SKM-1 treated with dmso at 0.1 percent for 144 hours (cell line): ENCODE results near the gene COPS9.

Source experiments
- DNase-seq: peaks from one replicate; lab custom pipeline; 2025; ENCODE audit not compliant: unreplicated experiment; lab: John Stamatoyannopoulos, UW

Gene COPS9

GRCh38 chr2:240166761-240167587 lies 30.9 kb upstream of the COPS9 start:
- no peak for DNase-seq

- no peak for DNase-seq
These were observed 30.1 kb upstream of the COPS9 start for GRCh38 chr2:240166191-240166590.

- no peak for DNase-seq
These were observed 29.6 kb upstream of the COPS9 start for GRCh38 chr2:240165661-240166060.

- DNase-seq: no peak
These were observed 28.9 kb upstream of the COPS9 start for GRCh38 chr2:240165034-240165433.

DNA sequence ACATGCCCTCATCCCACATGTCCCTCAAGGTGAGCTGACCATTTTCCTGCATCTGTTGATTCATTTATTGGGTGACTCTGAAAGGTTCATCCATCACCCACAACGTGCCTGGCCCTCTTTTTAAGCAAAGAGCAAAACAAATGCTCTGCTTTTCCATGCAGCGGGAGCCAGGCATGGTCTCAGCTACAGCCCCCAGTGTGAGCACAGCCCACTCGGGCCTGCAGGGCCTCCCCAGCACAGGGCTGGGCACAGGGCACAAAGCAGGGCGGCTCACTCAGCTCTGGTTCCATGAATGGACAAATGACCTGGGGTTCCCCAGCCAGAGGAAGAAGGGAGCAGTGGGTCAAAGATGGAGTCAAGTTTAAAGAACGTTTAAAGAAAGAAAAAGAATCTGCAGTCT lies 28.5 kb upstream of the COPS9 start:
- no peak for DNase-seq

- no peak for DNase-seq
These were observed 27.9 kb upstream of the COPS9 start for GRCh38 chr2:240163844-240164574.

- DNase-seq: no peak
These were observed 27.0 kb upstream of the COPS9 start for GRCh38 chr2:240162939-240163714.

- DNase-seq: no peak
These were observed 26.4 kb upstream of the COPS9 start for GRCh38 chr2:240162531-240162930.

DNA sequence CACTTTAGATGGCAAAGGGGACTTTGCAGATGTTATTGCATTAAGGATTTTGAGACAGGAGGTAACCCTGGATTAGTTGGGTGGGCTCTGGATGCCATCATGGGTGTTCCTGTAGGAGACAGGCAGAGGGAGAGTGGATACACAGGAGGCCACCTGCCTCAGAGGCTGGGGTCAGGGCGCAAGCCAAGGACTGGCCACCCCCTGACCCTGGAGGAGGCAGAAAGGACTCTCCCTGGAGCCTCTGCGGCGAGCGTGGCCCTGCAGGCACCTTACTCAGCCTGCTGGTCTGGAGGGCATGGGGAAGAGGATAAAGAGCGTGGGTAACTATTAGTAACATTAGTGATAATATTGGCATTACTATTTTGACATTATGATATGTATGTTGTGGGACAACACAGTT lies 25.9 kb upstream of the COPS9 start:
- DNase-seq: no peak

DNA sequence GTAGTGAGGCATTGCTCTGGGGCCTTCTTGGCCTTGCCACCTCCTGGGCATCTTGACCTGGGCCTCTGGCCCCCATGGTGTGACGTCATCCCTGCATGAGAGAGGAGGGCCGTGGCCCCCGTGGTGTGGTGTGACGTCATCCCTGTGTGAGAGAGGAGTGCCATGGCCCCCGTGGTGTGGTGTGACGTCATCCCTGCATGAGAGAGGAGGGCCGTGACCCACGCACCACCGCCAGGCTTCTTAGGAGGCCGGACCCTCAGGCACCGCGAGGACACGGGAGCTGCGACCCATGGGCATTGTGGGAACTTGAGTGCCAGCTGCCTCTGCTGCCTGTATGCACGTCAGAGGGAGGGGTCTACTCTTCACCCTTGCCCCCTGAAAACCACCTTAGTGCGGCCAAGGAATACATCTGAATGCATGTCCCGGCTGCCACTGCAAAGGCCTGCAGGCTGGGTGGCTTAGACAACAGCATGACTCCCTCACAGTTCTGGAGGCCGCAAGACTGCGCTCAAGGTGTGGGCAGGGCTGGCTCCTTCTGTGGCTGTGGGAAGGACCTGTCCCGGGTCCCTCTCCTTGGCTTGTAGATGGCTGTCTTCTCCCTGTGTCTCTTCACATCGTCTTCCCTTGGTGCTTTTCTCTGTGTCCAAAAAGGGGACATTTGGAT lies 25.1 kb upstream of the COPS9 start:
- DNase-seq: no peak

DNA sequence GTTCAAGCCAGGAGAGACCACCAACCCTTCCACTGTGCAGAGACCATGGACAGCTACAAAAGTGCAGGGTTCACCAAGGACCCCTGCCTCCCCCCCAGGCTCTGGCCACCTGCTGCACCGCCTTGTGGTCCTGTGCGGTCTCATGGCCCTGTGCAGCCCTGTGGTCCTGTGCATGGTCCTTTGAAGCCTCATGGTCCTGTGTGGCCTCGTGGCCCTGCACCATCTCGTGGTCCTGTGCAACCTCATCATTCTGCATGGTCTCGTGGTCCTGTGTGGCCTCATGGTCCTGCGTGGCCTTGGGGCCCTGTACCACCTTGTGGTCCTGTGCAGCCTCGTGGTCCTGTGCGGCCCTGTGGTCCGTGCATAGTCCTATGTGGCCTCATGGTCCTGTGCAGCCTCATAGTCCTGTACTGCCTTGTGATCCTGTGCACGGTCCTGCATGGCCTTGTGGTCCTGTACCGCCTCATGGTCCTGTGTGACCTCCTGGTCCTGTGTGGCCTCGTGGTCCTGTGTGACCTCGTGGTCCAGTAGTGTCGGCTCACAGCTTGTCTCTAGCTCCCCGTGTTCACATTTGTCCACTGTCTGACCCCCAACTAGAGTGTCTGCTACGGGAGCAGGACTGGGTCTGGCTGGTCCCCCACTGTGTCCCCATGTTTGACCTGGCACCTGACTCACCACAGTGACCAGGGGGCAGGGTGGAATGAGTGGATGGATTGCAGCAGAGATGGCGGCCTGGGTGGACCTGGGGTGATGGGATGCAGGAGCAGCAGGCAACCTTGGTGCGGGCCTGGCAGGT lies 24.4 kb upstream of the COPS9 start:
- DNase-seq: no peak

DNA sequence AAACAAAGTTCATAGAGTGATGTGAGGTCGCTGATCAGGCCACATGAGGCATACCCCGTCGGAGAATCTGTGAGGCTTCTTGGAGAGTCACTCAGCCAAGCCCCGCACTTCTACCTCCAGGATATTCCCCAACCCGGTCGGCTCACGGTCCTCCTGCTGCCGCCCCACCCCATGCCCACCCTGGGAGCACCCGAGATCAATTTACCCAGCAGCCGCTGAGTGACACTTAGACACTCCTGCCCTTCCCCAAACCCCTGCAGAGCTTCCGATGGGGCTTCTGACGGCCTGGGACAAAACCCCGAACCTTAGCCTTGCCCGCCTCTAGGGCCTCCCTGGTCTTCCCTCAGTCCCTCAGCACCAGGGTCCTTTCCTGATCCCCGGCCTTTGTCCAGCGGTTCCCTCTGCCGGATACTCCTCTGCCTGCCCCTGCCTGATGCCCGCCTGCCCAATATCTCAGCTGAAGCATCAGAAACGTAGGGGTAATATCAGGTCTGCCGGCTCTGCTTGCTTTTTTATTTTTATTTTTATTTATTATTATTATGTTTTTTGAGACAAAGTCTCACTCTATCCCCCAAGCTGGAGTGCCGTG lies 23.2 kb upstream of the COPS9 start:
- DNase-seq: no peak

GRCh38 chr2:240157147-240157470 lies 21.0 kb upstream of the COPS9 start:
- DNase-seq: no peak

DNA sequence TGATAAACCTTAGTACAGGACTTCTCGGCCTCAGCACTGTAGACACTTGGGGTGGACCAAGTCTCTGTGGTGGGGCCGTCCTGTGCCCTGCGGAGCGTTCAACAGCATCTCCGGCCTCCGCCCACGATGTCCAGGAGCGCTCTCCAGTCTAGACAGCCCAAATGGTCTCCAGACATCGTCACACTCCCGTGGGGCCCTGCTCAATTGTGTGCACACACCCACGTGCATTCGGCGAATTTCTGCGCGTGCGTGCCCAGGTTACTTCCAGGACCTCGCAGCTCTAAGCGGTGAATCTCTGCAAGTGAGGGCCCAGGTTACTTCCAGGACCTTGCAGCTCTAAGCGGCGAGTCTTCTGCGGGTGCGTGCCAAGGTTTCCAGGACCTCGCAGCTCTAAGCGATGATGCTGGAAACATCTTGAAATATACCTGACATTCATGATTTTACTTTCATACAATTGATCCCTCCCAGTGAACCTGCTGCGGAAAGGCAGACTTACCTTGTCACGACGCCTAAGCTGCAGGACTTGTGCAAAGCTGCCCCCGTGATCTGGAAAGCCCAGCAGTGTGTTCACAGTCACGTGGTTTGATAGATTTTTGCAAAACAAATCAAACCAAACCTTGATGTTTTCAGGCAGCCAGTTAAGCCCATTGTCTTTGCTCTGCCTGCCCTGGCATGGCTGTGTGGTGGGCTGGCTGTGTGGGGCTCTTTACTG lies 20.5 kb upstream of the COPS9 start:
- DNase-seq: no peak

DNA sequence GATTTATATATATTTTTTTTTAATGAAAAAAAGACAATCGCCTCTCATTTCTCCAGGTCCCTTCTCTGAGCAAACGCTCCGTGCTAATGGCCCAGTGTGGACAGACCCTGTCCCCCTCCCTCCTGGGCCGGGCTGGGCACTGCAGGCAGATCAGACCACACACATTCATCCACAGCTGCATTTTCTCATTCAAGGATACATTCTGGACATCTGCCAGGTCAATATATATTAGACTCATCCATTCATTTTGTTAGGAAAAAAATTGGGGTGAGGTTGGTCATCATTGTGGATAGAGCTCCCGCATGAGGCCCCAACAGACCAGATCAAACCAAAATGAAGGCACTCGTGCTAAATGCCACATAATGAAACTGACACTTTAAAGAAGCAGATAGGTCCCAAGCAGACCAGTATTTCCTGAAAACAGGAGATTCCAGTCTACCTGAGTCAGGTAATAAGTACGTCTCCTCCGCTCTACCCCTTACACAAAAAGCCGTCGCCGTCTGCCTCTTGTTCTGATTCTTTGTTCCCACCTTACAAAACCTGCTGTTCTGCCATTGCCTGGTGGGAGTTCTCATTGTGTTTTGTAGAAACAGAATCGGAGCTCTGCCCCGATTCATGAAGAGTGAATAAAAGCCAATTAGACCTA lies 19.8 kb upstream of the COPS9 start:
- no peak for DNase-seq

DNA sequence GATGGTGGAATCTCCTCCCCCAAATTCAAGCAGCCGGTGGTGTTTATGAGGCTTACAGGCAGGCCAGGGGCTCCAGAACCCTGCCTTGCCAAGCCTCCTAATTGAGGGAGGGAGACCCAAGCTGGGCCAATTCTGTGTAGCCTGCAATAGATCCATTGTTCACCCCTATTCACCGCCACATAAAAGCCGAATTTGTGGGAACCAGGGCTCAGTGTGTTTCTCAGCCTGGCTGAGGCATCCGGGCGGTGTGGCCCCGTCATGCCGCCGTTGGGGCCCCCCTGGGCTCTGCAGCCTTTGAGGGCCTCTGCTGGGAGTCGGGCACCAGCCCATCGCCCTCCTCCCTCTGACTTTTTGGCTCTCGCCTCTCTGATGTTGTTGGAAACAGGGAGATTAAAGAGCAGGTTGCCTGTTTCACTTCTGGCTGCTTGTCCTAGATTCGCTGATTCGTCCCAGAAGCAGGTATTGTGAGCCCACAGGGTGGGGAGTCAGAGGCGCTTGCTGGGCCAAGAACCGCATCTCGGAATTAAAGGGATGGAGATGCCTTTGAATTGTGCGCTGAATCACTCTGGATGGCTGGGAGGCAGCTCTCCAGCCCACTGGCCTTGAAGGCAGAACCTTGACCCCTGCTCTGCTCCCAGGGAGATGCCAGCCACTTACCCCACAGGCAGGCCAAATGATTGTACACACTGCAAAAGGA lies 19.1 kb upstream of the COPS9 start:
- no peak for DNase-seq

DNA sequence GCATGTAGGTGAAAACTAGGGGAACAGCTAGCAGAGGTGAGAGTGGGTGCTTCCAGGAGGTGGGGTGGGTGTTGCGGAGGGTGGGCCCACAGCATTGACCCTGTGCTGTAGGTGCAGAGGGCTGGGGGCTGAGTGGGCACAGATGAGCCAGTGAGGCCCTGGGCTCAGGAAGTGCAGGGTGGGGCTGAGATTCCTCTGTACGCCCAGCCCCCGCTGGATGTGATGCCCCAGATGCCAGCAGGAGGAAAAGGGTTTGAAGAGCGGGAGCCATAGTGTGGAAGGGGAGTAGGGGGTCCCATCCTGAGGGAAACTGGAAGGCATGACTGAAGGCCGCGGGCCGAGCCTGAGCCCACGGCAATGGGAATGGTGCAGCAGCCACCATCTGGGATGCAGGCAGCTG lies 18.5 kb upstream of the COPS9 start:
- no peak for DNase-seq

GRCh38 chr2:240153418-240153817 lies 17.3 kb upstream of the COPS9 start:
- no peak for DNase-seq
